Loucy (cell line): ENCODE data around the gene TAS2R43.

Source experiments
- EZH2phosphoT487 ChIP-seq: fragments of 200-600 bp; IDR thresholded peaks from 2 replicates; pipeline ENCODE4 v1.6.1; 2018; ENCODE audit warnings: antibody characterized with exemption, mild to moderate bottlenecking, moderate library complexity, borderline replicate concordance
- TF ChIP-seq, protein P1 (sequence below): fragments of 200-600 bp; sonication (generic); conservative IDR thresholded peaks from 2 replicates; pipeline ENCODE4 v1.5.1; 2014; ENCODE audit warnings: mild to moderate bottlenecking, antibody characterized with exemption, low read length

DNA sequence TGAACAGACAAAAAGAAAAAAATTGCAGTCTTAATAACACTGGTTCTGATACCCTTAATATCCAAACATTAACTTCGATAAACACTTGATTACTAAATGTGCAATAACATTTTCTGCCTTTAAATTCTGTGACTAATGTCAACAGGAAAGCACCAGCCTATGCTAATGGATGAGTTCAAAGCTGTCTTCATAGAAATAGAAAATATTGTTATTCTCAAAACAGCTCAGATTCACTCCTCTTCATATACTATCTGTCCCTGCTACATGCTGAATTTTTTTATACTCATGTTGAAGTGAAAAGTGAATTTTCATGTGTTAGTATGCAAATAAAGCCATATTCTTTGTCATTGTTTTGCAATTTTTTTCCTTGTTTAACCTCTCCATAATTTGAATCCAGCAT lies 13.9 kb downstream of the TAS2R43 start:
- TF ChIP-seq, protein P1, sequence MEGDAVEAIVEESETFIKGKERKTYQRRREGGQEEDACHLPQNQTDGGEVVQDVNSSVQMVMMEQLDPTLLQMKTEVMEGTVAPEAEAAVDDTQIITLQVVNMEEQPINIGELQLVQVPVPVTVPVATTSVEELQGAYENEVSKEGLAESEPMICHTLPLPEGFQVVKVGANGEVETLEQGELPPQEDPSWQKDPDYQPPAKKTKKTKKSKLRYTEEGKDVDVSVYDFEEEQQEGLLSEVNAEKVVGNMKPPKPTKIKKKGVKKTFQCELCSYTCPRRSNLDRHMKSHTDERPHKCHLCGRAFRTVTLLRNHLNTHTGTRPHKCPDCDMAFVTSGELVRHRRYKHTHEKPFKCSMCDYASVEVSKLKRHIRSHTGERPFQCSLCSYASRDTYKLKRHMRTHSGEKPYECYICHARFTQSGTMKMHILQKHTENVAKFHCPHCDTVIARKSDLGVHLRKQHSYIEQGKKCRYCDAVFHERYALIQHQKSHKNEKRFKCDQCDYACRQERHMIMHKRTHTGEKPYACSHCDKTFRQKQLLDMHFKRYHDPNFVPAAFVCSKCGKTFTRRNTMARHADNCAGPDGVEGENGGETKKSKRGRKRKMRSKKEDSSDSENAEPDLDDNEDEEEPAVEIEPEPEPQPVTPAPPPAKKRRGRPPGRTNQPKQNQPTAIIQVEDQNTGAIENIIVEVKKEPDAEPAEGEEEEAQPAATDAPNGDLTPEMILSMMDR = no peak
- no peak for TF ChIP-seq EZH2phosphoT487
